Skin epidermis (tissue), 12 donors: ENCODE data around the gene MICALL2.

Experiments
- H3K27ac ChIP-seq, 21 experiments: fragments of 200-600 bp; sonication (generic) in 11 of 21; one replicate each; pipeline ENCODE4 v1.5.0; 2020; ENCODE audit warnings: mild to moderate bottlenecking in 3 of 21, inconsistent platforms in 2 of 21, moderate library complexity in 2 of 21
- H3K4me3 ChIP-seq, 7 experiments: fragments of 200-600 bp; sonication (generic) in 2 of 7; one replicate each; pipeline ENCODE4 v1.5.0; 2020; ENCODE audit warnings: inconsistent platforms in 2 of 7, mild to moderate bottlenecking in 2 of 7, moderate library complexity in 1 of 7

The MICALL2 gene

DNA sequence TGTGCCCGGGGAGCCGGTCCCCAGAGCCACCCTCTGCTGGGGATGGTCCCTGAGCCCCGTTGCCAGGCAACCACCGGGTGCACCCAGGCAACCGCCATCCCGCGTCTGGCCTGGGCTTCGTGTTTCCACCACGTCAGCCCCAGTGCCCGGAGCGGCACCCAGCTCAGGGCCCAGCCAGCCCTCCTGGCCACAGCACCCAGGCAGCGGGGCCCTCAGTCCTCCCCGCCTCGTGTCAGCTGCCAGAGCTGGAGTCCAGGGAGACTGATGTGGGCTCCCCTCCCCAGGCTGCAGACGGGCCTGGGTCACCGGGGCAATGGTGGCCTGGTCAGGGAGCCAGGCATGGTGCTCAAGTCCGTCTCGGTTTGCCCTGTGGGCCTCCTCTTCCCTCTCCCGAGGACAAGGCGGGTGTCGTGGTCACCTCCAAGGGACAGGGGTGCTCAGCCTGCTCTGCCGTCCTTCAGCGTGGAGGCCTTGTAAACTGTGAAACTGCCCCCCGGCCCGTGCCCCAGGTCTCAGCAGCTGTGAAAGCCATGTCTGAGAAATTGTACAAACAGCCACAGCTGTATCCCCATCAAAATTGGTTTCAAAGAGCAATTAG is 72.5 kb downstream of the MICALL2 start:
- no peak overlapping the region for H3K27ac ChIP-seq
- H3K4me3 ChIP-seq, result no peak overlapping the region

DNA sequence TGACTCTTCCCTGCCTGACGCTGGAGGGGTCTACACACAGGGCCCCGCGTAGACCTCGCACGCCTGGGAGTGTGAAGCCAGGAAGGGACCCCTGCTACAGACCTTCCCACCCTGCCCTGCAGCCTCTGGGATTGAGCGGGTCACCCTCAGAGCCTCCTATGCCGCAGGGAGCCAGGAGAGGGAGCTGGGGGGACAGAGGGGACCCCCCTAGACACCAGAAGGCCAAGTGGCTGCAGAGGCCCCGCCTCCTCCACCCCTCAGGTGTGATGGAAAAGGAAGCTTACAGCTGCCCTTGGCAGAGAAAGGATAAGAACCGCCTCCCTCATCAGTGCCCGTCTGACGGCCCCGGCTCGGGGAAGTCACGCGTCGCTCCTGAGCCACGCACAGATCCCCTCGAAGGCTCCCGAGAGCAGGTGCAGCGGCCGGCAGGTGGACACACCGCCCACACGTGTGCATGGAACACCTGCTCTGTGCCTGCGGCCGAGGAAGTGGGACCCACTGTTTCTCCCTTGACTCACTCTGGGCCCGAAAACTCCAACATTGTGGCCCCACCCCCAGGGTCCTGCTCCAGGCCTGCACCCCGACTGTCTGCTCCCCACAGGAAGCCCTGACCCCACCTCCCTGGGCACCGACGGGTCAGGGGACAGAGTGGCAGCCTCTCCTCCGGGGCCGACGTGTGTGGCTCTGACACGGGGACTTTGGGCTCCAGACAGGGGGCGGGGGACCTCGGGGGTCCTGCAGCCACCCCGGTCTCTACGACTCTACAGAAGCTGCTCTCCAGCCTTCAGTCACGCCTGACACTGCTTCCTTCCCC is 73.3 kb downstream of the MICALL2 start:
- Histone ChIP-seq H3K4me3 (no peak overlapping the region), H3K27ac (no peak overlapping the region)

DNA sequence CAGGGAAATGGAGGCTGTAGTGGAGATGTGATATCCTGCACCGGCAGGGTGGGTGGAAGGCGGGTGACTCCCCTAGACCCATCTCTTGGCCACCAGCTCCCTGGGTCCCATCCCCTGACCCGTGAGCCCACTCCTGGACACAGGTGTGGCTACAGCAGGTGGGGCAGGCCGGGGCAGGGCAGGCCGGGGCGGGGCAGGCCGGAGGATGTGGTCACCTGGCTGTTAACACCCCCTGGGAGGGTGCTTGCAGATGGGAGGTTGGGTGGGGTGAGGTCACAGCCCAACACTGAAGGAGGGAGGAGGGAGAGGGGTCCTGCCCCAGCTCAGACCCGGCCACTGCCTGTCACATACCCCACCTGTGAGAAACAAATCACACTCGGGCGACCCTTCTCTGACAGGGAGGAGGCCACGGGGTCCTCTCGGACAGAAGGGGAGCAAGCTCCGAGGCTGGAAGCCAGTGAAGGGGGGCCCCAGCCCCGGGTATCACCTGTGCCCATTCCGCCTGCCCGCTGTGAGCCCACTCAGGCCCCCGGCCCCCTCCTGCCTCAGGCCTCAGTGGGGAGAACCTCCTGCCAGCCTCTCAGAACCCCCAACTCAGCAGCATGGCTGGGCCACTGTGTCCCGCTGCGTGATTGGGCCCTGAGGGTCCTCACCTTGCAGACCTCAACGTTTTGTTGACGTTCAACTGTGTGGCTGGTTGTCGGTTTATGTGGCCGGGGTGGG is 74.0 kb downstream of the MICALL2 start:
- H3K27ac ChIP-seq, result no peak overlapping the region
- no peak overlapping the region for H3K4me3 ChIP-seq
